GM18517 (cell line): ENCODE results near the gene PALMD.

Experiments used
- ATAC-seq: cut with Tn5 transposase; IDR thresholded peaks from one replicate; pipeline ENCODE4 v1.9.1; 2021; ENCODE audit warnings: mild to moderate bottlenecking, moderate library complexity; ENCODE audit not compliant: unreplicated experiment

The PALMD gene

GRCh38 chr1:99645699-99646531 lies at the start of gene PALMD:
PALMD (plus strand) TSS chr1:99646113; CDS start chr1:99646318, 205 bp downstream.
- no peak for ATAC-seq

GRCh38 chr1:99598738-99599411 lies 47.0 kb upstream of the PALMD start:
- no peak for ATAC-seq

GRCh38 chr1:99599678-99600175 lies 46.2 kb upstream of the PALMD start:
- ATAC-seq: no peak

- ATAC-seq: no peak
These were observed 45.1 kb upstream of the PALMD start for GRCh38 chr1:99600782-99601181.

GRCh38 chr1:99601208-99601607 lies 44.7 kb upstream of the PALMD start:
- ATAC-seq: no peak

- ATAC-seq: no peak
These were observed 44.1 kb upstream of the PALMD start for GRCh38 chr1:99601709-99602403.

GRCh38 chr1:99602404-99602969 lies 43.4 kb upstream of the PALMD start:
- ATAC-seq: no peak

- ATAC-seq: no peak
These were observed 42.0 kb upstream of the PALMD start for GRCh38 chr1:99603699-99604560.

- no peak for ATAC-seq
These were observed 39.6 kb upstream of the PALMD start for GRCh38 chr1:99606306-99606705.

GRCh38 chr1:99607590-99607989 lies 38.3 kb upstream of the PALMD start:
- ATAC-seq: no peak

- no peak for ATAC-seq
These were observed 37.9 kb upstream of the PALMD start for GRCh38 chr1:99608058-99608457.

- no peak for ATAC-seq
These were observed 32.2 kb upstream of the PALMD start for GRCh38 chr1:99613716-99614115.

GRCh38 chr1:99614728-99615127 lies 31.2 kb upstream of the PALMD start:
- no peak for ATAC-seq

- no peak for ATAC-seq
These were observed 26.3 kb upstream of the PALMD start for GRCh38 chr1:99619583-99619982.

- ATAC-seq: no peak
These were observed 24.5 kb upstream of the PALMD start for GRCh38 chr1:99621340-99621901.

GRCh38 chr1:99622702-99623347 lies 23.1 kb upstream of the PALMD start:
- no peak for ATAC-seq

GRCh38 chr1:99623554-99623953 lies 22.4 kb upstream of the PALMD start:
- ATAC-seq: no peak

- no peak for ATAC-seq
These were observed 18.3 kb upstream of the PALMD start for GRCh38 chr1:99627615-99628014.

GRCh38 chr1:99629164-99629563 lies 16.7 kb upstream of the PALMD start:
- ATAC-seq: no peak
